ENCODE data around the gene ARFGAP2. TPM values are rescaled to one million over a fixed set of nuclear protein-coding genes. Genes with fewer than 3 reads are reported as not detected.

The ARFGAP2 gene
- total and polyA plus RNA-seq, 2 of the 8 experiments (the other 6 are each of a cell fraction or from before 2014, with no cell fraction given), result 50.2 to 64.0 TPM

DNA sequence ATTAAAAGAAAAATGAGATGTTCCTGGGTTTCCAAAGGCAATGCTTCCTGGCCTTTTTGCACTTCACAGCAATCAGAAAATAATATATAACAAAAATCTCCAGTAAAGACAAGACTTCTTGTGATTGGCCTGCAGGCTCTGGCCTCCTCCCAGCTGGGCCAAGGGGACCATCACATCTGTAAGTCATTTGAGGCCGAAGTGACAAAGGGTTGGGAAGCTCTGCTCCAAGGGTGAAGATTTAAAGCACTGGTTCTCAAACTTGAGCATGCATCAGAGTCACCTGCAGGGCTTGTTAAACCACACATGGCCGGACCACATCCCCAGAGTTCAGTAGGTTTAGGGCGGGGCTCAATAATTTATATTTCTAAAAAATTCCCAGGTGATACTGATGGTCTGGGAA, 32.1 kb downstream of the ARFGAP2 start:
- CTCF ChIA-PET (ENCODE audit: partially characterized antibody), result interaction anchor here (0.6 to 8.0 kb wide), 4 partner anchors 9 to 254 kb away, joined by 3 to 54 read pairs (median 4); no protein-coding TSS in a partner anchor
- peaks cover 0 to 2% (median 0%) of the 10 kb centered on the region in 4 experiments; a peak in 1 of 7 replicates for H3K4me1 ChIP-seq (replicated peaks in 1 of 4; ENCODE audit: control insufficient read depth in 3 of 4, insufficient read depth in 4 of 4, low read length in 3 of 4)
- FAIRE-seq, result no peak

More for the DNA sequence above, 32.1 kb downstream of the ARFGAP2 start:
- Histone ChIP-seq H3K14ac (ENCODE audit: insufficient read length) (no peak overlapping the region), H2BK5ac (ENCODE audit: low read depth, low read length) (no peak overlapping the region), H3K36me3 (ENCODE audit: control insufficient read depth in 2 of 4, insufficient read depth in 4 of 4, low read length in 3 of 4) (no peaks in the 10 kb centered on the region), H3K9me3 (ENCODE audit: insufficient read depth in 2 of 2, low read depth in 1 of 2, low read length in 1 of 2) (no peaks in the 10 kb centered on the region), H3K9ac (replicated peaks in 1 of 4; ENCODE audit: extremely low read depth in 1 of 4, low read depth in 3 of 4, low read length in 3 of 4) (no peak overlapping the region), H3K4ac (replicated peaks; ENCODE audit: insufficient read length, low read depth, low read length) (no peak overlapping the region), H4K20me1 (replicated peaks in 1 of 2; ENCODE audit: control insufficient read depth in 1 of 2, insufficient read depth in 2 of 2, low read length in 2 of 2) (no peaks in the 10 kb centered on the region), H4K91ac (replicated peaks; ENCODE audit: insufficient read length, low read length) (no peak overlapping the region), H2BK12ac (ENCODE audit: low read depth, low read length) (no peak overlapping the region), H4K5ac (ENCODE audit: insufficient read length, low read depth, low read length) (no peak overlapping the region), H2BK15ac (ENCODE audit: low read length) (no peak overlapping the region), H2AFZ (ENCODE audit: low read length) (no peak overlapping the region), H2AK5ac (ENCODE audit: low read depth, low read length) (no peak overlapping the region), H2BK120ac (replicated peaks; ENCODE audit: low read depth, low read length) (no peak overlapping the region), H2BK20ac (ENCODE audit: low read length) (no peak overlapping the region), H3K23me2 (ENCODE audit: low read depth, low read length) (no peaks in the 10 kb centered on the region), H3K56ac (replicated peaks; ENCODE audit: insufficient read length, low read depth, low read length) (no peak overlapping the region), H3K27ac (ENCODE audit: low read depth, low read length) (no peak overlapping the region), H3K18ac (ENCODE audit: extremely low read depth, low read length) (no peak overlapping the region), H3K27me3 (replicated peaks in 1 of 4; ENCODE audit: control insufficient read depth in 3 of 4, extremely low read depth in 1 of 4, insufficient read depth in 3 of 4, low read length in 3 of 4) (no peaks in the 10 kb centered on the region), H3K79me1 (ENCODE audit: low read depth, low read length) (no peaks in the 10 kb centered on the region), H3K4me3 (ENCODE audit: extremely low read depth in 1 of 4, insufficient read depth in 2 of 4, low read depth in 3 of 4, low read length in 4 of 4) (no peak overlapping the region), H3K23ac (ENCODE audit: insufficient read length) (no peak overlapping the region), H3K79me2 (ENCODE audit: control insufficient read depth in 1 of 2, insufficient read depth in 2 of 2, low read length in 2 of 2) (no peaks in the 10 kb centered on the region), H3K4me2 (ENCODE audit: insufficient read depth in 1 of 2, low read depth in 2 of 2, low read length in 2 of 2) (no peak overlapping the region), H4K8ac (ENCODE audit: extremely low read depth, insufficient read depth, low read length) (no peak overlapping the region)
- TF ChIP-seq, protein P1, sequence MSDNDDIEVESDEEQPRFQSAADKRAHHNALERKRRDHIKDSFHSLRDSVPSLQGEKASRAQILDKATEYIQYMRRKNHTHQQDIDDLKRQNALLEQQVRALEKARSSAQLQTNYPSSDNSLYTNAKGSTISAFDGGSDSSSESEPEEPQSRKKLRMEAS (IDR thresholded peaks at IDR 0.05), result no peak
- TF ChIP-seq EGR1 (IDR thresholded peaks at IDR 0.05; ENCODE audit: borderline replicate concordance, low read depth, low read length) (no peak), NANOG (IDR thresholded peaks at IDR 0.05; ENCODE audit: insufficient read depth, low read depth, low read length, poor library complexity, severe bottlenecking) (no peak), JUN (IDR thresholded peaks at IDR 0.05; ENCODE audit: low read depth, low read length) (no peak), KDM4A (IDR thresholded peaks at IDR 0.05; ENCODE audit: low read depth, low read length, severe bottlenecking) (no peak), MAFK (IDR thresholded peaks at IDR 0.05; ENCODE audit: low read depth, low read length) (no peak), BCL11A (IDR thresholded peaks at IDR 0.05; ENCODE audit: low read depth in 2 of 2, low read length in 2 of 2) (no peak), SIN3A (conservative IDR thresholded peaks at IDR 0.05 in 1 of 2, IDR thresholded peaks at IDR 0.05 in 1 of 2; ENCODE audit: low read depth in 1 of 2, low read length in 2 of 2) (no peak), ZNF274 (IDR thresholded peaks at IDR 0.05; ENCODE audit: borderline replicate concordance, extremely low read depth, low read length) (no peak), SP1 (IDR thresholded peaks at IDR 0.05; ENCODE audit: low read depth, low read length) (no peak)
- TF ChIP-seq, protein P2, sequence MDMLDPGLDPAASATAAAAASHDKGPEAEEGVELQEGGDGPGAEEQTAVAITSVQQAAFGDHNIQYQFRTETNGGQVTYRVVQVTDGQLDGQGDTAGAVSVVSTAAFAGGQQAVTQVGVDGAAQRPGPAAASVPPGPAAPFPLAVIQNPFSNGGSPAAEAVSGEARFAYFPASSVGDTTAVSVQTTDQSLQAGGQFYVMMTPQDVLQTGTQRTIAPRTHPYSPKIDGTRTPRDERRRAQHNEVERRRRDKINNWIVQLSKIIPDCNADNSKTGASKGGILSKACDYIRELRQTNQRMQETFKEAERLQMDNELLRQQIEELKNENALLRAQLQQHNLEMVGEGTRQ (IDR thresholded peaks at IDR 0.05; ENCODE audit: low read length), result no peak
- POLR2A ChIA-PET (ENCODE audit: partially characterized antibody), result interaction anchor here (1.4 kb wide), 1 partner anchor 31 kb away, joined by 3 read pairs; no protein-coding TSS in a partner anchor
- 92% methylated on average over 3 of the region's 3 CpGs; no CpG with 5 or more reads in 1 of the 2 experiments for WGBS, 2 experiments (ENCODE audit: extremely low coverage in 1 of 2, insufficient coverage in 1 of 2, insufficient read length in 1 of 2, insufficient replicate concordance in 2 of 2, low coverage in 1 of 2, low lambda C conversion rate in 2 of 2, missing lambda C conversion rate in 1 of 2)
- DNase-seq (ENCODE audit: low read depth in 1 of 2, low spot score in 2 of 2), result no peak
